Peyer's patch (tissue), 4 donors: ENCODE measurements around the gene HSBP1.

Experiments
- CTCF ChIP-seq, 6 experiments: fragments of 450-650 bp in 4 of 6; fragments of 200-600 bp in 2 of 6; sonication (generic) in 1 of 6; IDR thresholded peaks; one replicate each; pipeline ENCODE4 v1.5.1; 2017 to 2019; ENCODE audit warnings: antibody characterized with exemption in 6 of 6, mild to moderate bottlenecking in 3 of 6, moderate library complexity in 1 of 6
- POLR2A ChIP-seq, 2 donors: fragments of 450-650 bp; IDR thresholded peaks; one replicate each; pipeline ENCODE4 v1.5.1; 2017; ENCODE audit warnings: antibody characterized with exemption in 2 of 2, mild to moderate bottlenecking in 2 of 2, moderate library complexity in 2 of 2

GRCh38 chr16:83793179-83793578 is 14.6 kb upstream of the HSBP1 start:
- TF ChIP-seq POLR2A (IDR thresholded peaks at IDR 0.05), result no peak
- no peak for TF ChIP-seq CTCF (IDR thresholded peaks at IDR 0.05)
